D341Med (cell line): ENCODE measurements around the gene EFHD2.
"Not testable (repeated sequence)": the region's sequence is repeated elsewhere in the genome, so short reads cannot be mapped to it uniquely, and the experiment has no call there.

Source experiments
- DNase-seq: peaks from one replicate; pipeline ENCODE4 v3.0.0; 2012; ENCODE audit warnings: low spot score

Gene EFHD2

GRCh38 chr1:15430787-15431570 lies 21.3 kb downstream of the EFHD2 start:
- DNase-seq = peak; percentile 87

- no peak for DNase-seq
These were observed 21.9 kb downstream of the EFHD2 start for GRCh38 chr1:15431571-15431948.

DNA sequence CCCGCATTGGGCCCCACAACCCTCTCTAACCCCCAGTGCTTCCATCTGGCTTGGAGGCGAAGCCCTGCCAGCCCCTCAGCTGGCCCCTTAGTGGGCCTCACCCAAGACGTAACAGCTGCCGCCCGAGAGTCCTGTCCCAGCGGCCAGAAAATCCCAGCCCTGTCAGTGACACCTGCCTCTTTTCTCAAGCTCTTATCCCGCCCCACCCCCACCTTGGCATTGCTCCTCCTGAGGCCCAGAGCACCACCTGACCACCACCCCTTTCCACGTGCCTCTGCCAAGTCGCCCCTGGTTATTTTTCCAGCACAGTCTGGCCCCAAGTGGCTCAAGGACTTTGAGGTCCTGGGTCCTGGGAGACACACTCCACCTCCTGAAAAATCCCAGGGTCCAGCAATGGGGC lies 22.6 kb downstream of the EFHD2 start:
- DNase-seq = no peak

DNA sequence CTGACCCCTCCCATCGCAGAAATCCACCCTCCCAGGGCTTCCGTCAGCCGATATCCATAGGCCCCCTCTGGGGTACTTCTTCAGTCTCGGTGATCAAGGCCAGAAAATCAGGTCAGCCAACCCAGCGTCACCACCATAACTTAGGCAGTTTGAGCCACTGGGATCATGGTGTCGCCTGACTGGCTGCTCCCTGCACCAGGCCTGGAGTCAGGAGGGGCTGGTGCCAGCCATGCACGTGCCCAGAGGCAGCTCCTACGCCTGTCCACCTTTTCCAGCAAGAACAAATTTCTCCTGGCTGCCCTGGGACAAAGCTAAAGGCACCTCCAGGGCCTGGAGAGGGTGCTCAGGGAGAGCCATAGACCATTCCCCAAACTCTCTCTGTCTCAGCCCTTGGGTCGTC lies 23.8 kb downstream of the EFHD2 start:
- no peak for DNase-seq

- DNase-seq = not testable (repeated sequence)
These were observed 25.1 kb downstream of the EFHD2 start for GRCh38 chr1:15434739-15435138.

- no peak for DNase-seq
These were observed 25.8 kb downstream of the EFHD2 start for GRCh38 chr1:15435239-15436077.

- no peak for DNase-seq
These were observed 27.3 kb downstream of the EFHD2 start for GRCh38 chr1:15436881-15437442.

DNA sequence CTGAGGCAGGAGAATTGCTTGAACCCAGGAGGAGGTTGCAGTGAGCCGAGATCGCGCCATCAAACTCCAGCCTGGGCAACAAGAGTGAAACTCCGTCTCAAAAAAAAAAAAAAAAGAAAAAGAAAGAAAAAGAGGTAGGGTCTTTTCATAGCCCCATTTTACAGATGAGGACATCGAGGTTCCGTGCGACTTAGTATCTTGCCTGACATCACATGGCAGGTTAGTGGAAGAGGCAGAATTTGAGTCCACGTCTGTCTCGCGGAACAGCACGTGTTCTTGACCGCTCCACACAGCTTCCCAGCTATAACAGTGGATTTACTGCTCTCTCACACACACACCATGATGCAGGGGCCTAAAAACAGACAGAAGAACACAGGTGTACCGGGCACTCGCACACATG lies 29.6 kb downstream of the EFHD2 start:
- DNase-seq = no peak

GRCh38 chr1:15440357-15440756 lies 30.7 kb downstream of the EFHD2 start:
- DNase-seq = no peak

GRCh38 chr1:15441247-15441646 lies 31.6 kb downstream of the EFHD2 start:
- no peak for DNase-seq

DNA sequence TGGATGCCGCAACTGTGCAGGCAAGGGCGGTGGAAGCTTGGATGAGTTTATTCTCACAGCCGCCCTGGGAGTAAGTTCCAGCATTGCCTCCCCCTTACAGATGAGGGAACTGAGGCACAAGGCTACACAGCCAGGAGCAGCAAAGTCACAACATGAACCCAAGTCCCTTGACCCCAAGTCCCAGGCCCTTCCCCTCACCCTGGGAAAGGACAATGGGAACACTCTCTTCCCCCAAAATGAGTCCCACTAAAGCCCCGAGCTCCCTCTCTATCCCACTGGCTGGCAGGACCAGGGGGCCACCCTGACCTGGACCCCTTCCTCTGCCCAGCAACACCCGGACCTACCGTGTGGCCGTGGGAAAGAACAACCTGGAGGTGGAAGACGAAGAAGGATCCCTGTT lies 32.4 kb downstream of the EFHD2 start:
- DNase-seq = no peak

DNA sequence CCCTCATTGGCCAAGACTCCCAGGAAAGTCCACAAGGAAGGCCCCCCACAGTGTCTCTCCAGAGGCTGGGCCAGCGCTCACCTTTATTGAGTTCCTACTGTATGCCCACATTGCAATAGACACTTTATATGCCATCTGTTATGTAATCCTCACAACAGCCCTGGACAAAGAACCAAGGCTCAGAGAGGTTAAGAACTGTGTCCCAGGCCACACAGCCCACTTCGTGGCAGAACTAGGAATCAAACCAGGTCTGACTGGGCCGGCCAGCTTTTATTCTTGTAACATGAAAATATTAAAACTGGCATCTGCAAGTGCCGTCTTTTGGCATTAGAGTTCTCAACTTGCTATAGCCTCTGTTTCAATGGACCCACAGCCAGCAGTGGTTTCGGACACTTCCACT lies 33.1 kb downstream of the EFHD2 start:
- DNase-seq = no peak

- DNase-seq = no peak
These were observed 33.6 kb downstream of the EFHD2 start for GRCh38 chr1:15443281-15443680.

DNA sequence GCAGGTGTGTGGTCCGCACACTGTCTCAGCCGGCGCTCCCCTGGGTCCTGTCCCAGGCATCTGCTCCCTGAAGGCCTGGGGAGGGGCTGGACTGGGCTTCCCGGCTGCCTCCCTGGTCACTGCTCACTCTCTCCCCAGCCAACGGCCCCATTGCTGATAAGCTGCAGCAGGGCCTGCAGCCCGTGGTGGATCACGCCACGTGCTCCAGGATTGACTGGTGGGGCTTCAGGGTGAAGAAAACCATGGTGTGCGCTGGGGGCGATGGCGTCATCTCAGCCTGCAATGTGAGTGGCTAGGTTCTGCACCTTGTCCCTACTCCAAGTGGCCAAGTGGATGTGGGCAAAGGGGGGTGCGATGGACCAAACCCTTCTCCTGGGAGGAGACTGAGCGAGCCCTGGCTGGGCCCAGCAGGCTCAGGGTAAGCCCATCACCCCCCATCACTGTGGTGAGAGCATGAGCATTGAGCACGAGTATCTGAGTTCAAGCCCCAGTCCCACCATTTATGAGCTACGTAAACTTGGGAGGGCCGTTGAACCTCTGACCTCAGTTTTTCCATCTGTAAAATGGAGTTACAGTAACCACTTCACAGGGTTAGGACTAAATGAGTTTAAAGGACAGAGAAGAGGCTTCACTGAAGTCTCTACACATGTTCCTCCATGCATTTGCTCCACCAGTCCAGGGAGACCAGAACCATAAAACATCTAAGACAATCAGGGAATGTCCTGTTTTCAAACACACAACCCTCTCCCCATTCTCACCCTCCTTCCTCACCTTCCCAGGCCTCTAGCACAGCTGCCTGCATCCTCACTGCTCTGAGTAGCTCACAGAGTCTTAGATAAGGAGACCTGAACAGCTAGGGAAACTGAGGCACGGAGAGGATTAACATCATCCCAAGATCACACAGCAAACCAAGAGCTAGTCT lies 35.0 kb downstream of the EFHD2 start:
- DNase-seq = no peak

GRCh38 chr1:15445390-15446122 lies 35.9 kb downstream of the EFHD2 start:
- no peak for DNase-seq

DNA sequence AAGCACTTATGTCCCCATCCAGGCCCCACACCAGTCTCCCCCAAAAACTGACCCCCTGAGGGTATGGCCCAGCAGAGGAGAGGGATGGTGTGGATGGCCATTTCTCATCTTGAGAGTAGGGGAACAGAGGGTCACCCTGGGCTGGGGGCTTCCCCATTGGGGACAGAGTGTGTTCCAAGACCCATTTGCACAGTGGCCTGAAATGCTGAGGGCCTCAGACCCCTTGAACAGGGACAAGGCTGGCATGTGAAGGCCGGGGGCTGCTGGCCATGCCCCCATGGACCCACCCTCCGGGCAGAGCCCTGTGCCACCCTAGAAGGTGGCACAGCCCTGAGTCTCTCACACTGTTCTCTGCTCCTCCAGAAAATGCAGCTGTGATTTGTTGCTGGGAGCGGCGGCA lies 36.5 kb downstream of the EFHD2 start:
- no peak for DNase-seq

DNA sequence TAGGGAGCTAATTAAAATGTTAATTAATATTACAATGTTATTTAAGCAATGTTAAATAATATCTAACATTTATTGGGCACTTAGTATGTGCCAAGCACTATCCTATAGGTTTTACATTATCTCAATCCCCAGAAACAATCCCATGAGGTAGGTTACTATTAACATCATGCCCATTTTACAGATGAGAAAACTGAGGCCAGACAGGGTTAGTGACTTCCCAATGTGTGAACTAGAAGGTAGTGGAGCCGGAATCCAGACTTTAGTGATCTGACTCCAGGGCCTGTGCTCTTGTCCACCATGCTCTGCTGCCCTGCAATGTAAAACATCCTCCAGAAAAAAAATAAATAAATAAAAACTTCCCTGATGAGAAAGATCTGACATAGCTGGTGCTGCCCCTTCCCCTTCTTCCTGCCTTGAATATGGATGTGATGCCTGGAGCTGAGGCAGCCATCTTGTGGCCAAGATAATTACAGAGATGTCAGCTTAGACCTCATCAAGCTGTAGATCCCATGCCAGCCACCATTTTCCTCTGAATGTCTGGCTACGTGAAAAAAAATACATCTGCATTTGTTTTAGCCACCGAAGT lies 39.3 kb downstream of the EFHD2 start:
- DNase-seq = no peak

GRCh38 chr1:15449567-15449966 lies 39.9 kb downstream of the EFHD2 start:
- DNase-seq = no peak

- no peak for DNase-seq
These were observed 41.5 kb downstream of the EFHD2 start for GRCh38 chr1:15451014-15451722.

DNA sequence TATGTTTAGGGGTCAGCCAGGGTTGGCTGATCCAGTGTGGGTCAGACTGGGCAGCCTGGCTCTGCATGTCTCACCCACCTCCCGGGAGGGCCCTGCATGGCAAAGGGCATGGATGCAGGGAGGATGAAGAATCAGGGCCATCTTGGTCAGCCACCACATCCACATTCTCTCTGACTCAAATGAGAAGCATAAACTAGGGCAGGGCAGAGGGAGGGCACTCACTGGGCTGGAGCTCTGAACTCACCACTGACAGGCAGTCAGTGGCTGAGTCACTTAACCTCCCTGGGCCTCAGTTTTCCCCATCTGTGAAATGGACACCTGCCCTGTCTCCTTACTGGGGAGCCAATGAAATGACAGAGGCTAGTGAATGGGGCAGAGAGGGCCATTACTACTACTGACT lies 42.5 kb downstream of the EFHD2 start:
- no peak for DNase-seq
